Measurements from ENCODE around the gene KBTBD2.
"Not testable (repeated sequence)": the region's sequence is repeated elsewhere in the genome, so short reads cannot be mapped to it uniquely, and the experiment has no call there.

Gene KBTBD2

DNA sequence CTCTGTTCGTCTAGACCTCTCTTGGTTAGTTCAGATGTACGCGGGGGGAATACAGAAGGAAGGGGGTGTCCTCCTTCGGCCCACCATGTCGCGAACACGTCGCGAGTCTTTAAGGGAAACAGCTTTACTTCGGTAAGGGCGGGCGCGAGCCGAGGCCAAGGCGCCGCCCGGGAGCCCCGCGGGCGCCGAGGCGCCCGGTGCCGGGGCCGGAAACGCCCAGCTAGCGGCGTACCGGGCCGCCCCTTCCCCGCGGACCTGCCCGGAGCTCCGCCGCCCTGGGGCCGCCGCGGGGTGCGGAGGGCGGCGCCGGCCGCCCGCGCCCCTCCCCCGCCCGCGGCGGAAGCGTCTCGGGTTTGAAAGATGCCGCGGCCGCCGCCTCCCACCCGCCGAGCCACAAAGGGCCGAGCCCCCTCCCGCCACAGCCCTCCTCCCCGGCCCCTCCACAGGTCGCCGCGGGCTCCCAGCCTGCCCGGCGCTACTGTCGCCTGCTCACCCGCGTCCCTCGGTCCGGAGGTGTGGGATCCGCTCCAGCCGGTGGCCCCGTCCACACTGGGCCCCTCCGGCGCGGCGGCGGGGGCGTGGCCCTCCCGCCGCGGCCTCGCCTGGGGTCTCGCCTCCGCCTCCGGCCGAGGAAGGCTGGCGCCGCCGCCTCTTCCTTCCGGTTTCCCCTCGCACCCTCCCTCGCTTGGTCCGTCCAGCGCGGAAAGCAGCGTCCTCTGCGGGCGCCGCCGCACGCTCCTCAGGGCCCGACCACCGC, at the start of gene KBTBD2:
KBTBD2 (minus strand) TSS at position 718 of the 757 bp plus-strand sequence. CDS start 12,156 bp downstream, outside the sequence.
- DNase-seq (ENCODE audit: low spot score) = peak; percentile 83

DNA sequence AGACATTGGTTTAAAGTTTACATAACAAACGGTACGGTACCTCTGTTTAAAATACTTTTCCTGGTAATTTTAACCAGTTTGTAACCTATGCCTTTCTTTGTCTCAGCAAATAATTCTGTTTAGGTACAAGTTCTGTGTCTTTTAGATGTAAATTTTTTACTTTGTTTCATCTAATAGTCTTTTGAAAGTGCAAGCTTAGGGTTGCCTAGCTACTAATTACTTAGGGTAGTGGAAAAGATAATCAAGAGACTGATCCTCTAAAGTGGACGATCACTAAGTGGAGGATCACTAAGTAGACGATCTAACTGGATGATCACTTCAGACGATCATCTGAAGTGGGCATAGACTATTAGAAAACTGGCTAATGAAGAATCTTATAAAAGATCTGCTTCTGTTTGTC, 49.6 kb upstream of the KBTBD2 start:
- no peak for DNase-seq (ENCODE audit: low spot score)

DNA sequence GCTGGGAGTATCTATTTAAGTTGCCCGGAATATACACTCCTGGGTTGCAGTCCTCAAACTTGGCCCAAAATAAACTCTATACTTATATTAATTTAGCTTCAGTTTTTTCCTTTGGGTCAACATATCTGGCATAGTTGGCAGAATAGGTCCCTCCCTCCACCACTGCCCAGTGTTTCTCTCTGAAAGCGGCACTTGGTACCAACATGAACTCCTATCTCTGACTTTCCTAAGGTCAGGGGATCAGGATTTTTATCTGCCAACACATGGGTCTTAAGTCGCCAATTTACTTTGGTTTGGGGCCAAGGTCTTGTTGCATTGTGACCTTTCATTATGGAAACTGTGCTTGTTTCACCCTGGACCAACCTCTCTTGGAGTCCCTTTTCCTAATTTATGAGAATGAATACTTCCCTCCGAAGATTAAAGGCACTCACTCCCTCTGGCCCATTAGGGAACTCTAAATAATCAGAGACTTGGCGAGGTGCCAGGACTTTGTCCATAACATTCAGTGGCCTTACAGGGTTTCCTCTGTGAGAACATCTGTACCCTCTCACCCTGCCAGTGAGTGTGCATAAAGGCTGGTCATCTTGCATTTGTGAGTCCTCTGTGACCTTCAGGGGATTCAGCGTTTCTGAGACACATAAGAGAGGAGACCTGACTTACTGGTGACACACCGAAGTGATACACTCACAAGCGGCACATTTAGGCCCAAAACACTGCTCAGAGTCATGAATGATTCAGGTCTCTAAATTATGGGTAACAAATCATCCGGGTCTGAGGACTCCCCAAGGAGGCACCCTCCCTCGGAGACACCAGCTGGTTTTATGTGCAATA, 46.0 kb upstream of the KBTBD2 start:
- peak; percentile 43 for DNase-seq (ENCODE audit: low spot score)

DNA sequence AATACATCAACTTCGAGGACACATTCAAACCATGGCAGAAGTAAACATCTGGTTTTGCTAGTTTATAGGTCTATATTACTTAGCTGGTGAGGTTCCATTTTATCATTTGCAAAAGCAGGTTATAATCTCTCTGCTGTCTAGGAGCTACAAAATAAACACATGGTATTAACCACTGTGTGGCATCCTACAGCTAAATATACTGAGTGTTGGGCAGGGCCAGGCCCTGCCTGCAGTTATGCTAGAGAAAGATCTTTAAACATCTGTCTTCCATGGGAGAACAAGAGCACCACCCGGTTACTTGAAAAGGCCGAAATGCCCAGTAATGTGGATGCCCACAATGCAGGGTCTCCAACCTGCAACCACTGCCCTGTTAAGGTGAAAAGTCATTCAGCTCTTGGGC, 45.1 kb upstream of the KBTBD2 start:
- DNase-seq (ENCODE audit: low spot score) = no peak

GRCh38 chr7:32935558-32935957, 44.0 kb upstream of the KBTBD2 start:
- no peak for DNase-seq (ENCODE audit: low spot score)

DNA sequence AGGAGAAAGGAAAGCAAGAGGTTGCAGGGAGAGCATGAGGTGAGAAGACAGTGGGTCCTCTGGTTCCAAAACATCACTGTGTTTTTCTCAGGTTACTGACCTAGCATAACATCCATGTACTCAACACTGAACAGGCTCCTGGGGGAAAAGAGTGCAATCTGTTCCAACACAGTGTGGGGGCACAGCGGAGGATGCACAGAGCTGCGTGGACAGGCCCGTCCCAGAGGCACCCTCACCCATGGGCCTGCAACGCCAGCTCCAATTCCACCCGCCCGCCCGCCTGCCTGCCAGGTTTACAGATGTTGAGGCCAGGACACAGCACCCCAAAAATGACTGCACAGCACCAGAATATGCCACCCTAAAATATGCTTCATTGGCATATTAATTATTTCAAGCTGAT, 38.8 kb upstream of the KBTBD2 start:
- no peak for DNase-seq (ENCODE audit: low spot score)

- no peak for DNase-seq (ENCODE audit: low spot score)
These were observed 38.0 kb upstream of the KBTBD2 start for GRCh38 chr7:32929430-32930143.

DNA sequence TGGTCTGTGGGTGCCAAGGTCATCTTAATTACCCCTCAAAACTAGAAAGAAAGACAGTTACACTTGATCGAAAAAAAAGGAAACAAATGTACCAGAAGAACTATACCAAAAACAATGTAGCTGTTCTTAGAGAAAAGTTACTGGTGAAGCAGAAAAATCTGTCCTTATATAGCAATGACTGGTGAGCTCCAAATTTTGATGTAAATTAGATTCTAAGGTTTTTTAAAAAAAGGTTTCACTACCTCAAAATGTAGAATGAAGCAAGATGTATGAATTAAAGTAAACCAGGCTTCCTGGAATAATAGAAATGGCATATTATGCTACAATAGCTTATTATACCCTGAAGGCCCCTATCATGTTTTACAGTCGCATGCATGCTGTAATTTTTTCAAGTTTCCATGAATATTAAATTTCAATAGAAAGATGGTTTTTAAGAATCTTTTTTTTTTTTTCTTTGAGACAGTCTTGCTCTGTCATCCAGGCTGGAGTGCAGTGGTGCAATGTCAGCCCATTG, 37.3 kb upstream of the KBTBD2 start:
- no peak for DNase-seq (ENCODE audit: low spot score)

- no peak for DNase-seq (ENCODE audit: low spot score)
These were observed 30.3 kb upstream of the KBTBD2 start for GRCh38 chr7:32921896-32922295.

DNA sequence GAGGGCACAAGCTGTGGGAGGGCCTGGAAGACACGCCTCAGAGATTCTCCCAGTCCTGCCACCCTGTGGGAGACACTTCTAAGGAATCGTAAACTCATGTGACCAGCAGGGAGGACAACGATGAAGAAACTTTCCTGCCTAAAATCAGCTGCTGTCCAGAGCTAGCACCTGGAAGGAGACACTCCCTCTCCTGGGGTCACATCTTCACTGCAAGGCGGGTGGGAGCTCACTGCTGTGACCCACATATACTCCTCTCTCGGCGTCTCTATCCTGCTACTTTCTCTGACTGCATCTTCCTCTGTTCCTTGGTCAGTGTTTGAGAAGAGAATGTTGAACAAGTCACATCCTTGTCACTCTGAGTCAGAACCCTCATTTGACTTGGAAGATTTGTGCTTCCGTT, 25.4 kb upstream of the KBTBD2 start:
- DNase-seq (ENCODE audit: low spot score) = not testable (repeated sequence)

GRCh38 chr7:32916006-32916405, 24.4 kb upstream of the KBTBD2 start:
- no peak for DNase-seq (ENCODE audit: low spot score)

- no peak for DNase-seq (ENCODE audit: low spot score)
These were observed 23.5 kb upstream of the KBTBD2 start for GRCh38 chr7:32915041-32915536.

- DNase-seq (ENCODE audit: low spot score) = peak; percentile 23
These were observed 22.6 kb upstream of the KBTBD2 start for GRCh38 chr7:32914184-32914583.

GRCh38 chr7:32910195-32910594, 18.6 kb upstream of the KBTBD2 start:
- no peak for DNase-seq (ENCODE audit: low spot score)

- peak; percentile 49 for DNase-seq (ENCODE audit: low spot score)
These were observed 13.7 kb upstream of the KBTBD2 start for GRCh38 chr7:32905175-32905662.

GRCh38 chr7:32901629-32902028, 10.1 kb upstream of the KBTBD2 start:
- no peak for DNase-seq (ENCODE audit: low spot score)

- DNase-seq (ENCODE audit: low spot score) = no peak
These were observed 9.0 kb upstream of the KBTBD2 start for GRCh38 chr7:32900433-32900995.

DNA sequence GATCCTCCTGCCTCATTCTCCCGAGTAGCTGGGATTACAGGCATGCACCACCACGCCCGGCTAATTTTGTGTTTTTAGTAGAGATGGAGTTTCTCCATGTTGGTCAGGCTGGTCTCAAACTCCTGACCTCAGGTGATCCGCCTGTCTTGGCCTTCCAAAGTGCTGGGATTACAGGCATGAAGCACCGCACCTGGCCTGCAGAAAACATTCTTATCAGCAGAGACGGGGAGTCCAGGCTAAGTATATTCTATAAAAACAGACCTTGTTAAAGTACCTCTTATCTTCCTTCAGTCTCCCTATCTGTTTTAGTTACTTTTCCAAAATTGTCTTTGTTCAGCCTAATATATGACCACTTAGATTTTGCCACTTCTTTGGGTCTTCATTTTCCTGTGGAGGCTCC, 5.8 kb upstream of the KBTBD2 start:
- DNase-seq (ENCODE audit: low spot score) = not testable (repeated sequence)

DNA sequence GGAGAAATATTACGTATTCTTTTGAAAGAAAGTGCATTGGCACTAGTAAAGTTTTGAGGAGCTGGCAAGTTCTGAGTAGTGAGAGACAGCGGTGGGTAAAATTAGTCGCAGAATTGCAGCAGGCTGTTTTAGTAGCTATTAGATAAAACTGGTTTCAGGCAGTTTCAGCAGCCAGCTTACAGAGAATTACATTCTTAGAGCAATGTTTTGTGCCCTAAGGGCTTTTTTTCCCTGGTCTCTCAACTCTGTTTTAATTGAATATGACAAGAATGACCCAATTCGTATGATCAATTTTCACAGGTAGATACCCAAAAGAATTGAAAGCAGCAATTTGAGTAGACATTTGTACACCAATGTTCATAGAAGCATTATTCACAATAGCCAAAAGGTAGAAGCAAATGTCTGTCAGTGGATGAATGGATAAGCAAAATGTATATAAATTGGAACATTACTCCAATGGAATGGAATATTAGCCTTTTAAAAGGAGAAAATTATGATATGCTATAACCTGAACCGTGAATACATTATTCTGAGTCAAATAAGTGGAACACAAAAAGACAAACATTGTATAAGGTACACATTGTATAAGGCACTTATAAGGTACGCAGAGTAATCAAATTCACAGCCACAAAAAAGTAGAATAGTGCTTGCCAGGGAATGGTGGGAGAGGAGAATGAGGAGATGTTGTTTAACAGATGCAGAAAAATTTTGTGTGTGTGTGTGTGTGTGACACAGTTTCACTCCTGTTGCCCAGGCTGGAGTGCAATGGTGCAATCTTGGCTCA, 5.2 kb upstream of the KBTBD2 start:
- DNase-seq (ENCODE audit: low spot score) = no peak

GRCh38 chr7:32894171-32894570, 2.6 kb upstream of the KBTBD2 start:
- DNase-seq (ENCODE audit: low spot score) = no peak

- DNase-seq (ENCODE audit: low spot score) = no peak
These were observed 2.2 kb upstream of the KBTBD2 start for GRCh38 chr7:32893722-32894121.
